Breast epithelium (tissue), 4 donors: ENCODE data around the gene TTBK2. TPM values are rescaled to one million over a fixed set of nuclear protein-coding genes. Genes with fewer than 3 reads are reported as not detected.

Experiments
- DNase-seq, 2 donors: peaks; one replicate each; pipeline ENCODE4 v3.0.0-alpha.2; 2019; ENCODE audit warnings: low spot score in 2 of 2
- H3K27ac ChIP-seq, 2 donors: fragments of 200-600 bp; sonication (generic) in 1 of 2; one replicate each; pipeline ENCODE4 v1.5.1; 2016 to 2019; ENCODE audit warnings: mild to moderate bottlenecking in 1 of 2
- H3K27me3 ChIP-seq, 2 donors: fragments of 200-600 bp; sonication (generic) in 1 of 2; one replicate each; pipeline versions ENCODE4 v1.5.1 to v1.6.0; 2017 to 2019; ENCODE audit warnings: control low read depth in 1 of 2, mild to moderate bottlenecking in 1 of 2
- H3K36me3 ChIP-seq: fragments of 200-600 bp; one replicate; pipeline ENCODE4 v1.5.1; 2019
- H3K4me1 ChIP-seq, 2 donors: fragments of 200-600 bp; sonication (generic); one replicate each; pipeline ENCODE4 v1.5.1; 2016 to 2019; ENCODE audit warnings: control low read depth in 1 of 2
- H3K4me3 ChIP-seq, 3 donors: fragments of 200-600 bp; sonication (generic); 1 replicate in 2 of 3; 2 replicates in 1 of 3; pipeline ENCODE4 v1.5.1; 2016 to 2019; ENCODE audit warnings: mild to moderate bottlenecking in 3 of 3, moderate library complexity in 2 of 3
- H3K9me3 ChIP-seq, 2 donors: fragments of 200-600 bp; sonication (generic) in 1 of 2; one replicate each; pipeline ENCODE4 v1.5.1; 2016 to 2019; ENCODE audit warnings: control low read depth in 1 of 2
- POLR2A ChIP-seq: fragments of 450-650 bp; IDR thresholded peaks from one replicate; pipeline ENCODE4 v1.6.1; 2016; ENCODE audit warnings: antibody characterized with exemption, mild to moderate bottlenecking, moderate library complexity
- POLR2AphosphoS5 ChIP-seq, 3 donors: sonication (generic); formaldehyde crosslinking; IDR thresholded peaks; one replicate each; pipeline ENCODE4 v1.6.1; 2017; ENCODE audit warnings: antibody characterized with exemption in 3 of 3
- intact Hi-C: fragments of 100-400 bp; cut with DNase I; formaldehyde crosslinking; loops from one replicate; pipeline ENCODE4 v1.15.1; 2023; ENCODE audit warnings: low total_unique reads
- total RNA-seq, 3 donors: library from RNA; depleted of rRNA; stranded (reverse); fragments of >200 nt; gene quantifications; one replicate each; pipeline ENCODE4 v1.1.0, GENCODE V29; 2016
- TF ChIP-seq, protein P1 (sequence below), 3 donors: fragments of 450-650 bp; IDR thresholded peaks; one replicate each; pipeline ENCODE4 v1.5.1; 2016 to 2017; ENCODE audit warnings: antibody characterized with exemption in 3 of 3, mild to moderate bottlenecking in 3 of 3, moderate library complexity in 3 of 3

TTBK2 gene
- total RNA-seq, 3 donors from 2014 or later = 15.7 to 21.8 (median 16.4) TPM

DNA sequence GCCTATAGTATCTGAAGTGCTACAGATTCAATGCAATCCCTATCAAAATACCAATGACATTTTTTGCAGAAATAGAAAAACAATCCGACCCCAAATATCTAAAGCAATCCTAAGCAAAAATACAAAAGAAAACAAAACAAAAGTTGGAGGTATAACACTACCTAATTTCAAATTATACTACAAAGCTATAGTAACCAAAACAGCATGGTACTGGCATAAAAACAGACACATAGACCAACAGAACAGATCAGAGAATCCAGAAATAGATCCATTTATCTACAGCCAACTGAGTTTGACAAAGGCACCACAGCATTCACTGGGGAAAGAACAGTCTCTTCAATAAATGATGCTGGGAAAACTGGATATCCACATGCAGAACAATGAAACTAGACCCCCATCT lies 159.8 kb downstream of the TTBK2 start:
- Histone ChIP-seq H3K27ac (no peak overlapping the region), H3K9me3 (peaks cover 11 to 16% of the 10 kb centered on the region in 2 donors), H3K4me3 (no peak overlapping the region), H3K27me3 (no peaks in the 10 kb centered on the region), H3K36me3 (no peaks in the 10 kb centered on the region), H3K4me1 (no peaks in the 10 kb centered on the region)
- DNase-seq = no peak
- no peak for TF ChIP-seq POLR2AphosphoS5 (IDR thresholded peaks at IDR 0.05)
- TF ChIP-seq, protein P1, sequence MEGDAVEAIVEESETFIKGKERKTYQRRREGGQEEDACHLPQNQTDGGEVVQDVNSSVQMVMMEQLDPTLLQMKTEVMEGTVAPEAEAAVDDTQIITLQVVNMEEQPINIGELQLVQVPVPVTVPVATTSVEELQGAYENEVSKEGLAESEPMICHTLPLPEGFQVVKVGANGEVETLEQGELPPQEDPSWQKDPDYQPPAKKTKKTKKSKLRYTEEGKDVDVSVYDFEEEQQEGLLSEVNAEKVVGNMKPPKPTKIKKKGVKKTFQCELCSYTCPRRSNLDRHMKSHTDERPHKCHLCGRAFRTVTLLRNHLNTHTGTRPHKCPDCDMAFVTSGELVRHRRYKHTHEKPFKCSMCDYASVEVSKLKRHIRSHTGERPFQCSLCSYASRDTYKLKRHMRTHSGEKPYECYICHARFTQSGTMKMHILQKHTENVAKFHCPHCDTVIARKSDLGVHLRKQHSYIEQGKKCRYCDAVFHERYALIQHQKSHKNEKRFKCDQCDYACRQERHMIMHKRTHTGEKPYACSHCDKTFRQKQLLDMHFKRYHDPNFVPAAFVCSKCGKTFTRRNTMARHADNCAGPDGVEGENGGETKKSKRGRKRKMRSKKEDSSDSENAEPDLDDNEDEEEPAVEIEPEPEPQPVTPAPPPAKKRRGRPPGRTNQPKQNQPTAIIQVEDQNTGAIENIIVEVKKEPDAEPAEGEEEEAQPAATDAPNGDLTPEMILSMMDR (IDR thresholded peaks at IDR 0.05) = no peak
- no peak for TF ChIP-seq POLR2A
- intact Hi-C loops = no loop called here

DNA sequence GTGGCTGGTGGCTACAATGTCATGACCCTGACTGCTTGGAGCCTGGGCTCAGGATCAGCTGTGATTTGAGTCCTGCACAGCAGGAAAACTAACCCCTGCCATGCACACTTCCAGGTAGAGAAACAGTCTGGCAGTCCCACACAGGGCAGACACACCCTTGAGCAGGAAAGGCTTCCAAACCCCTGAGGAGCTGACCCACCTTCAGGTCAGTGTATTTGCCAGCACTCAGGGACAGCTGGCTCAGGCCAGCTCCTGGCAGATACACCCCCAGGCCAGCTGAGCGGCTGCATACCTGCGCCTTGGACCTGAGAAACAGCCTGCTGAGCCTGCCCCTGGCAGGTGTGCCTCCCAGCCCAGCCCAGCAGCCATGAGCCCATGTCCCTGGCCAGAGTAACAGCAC lies 161.5 kb downstream of the TTBK2 start:
- no peaks in the 10 kb centered on the region for H3K4me1 ChIP-seq
- TF ChIP-seq, protein P1 (IDR thresholded peaks at IDR 0.05) = no peak
- TF ChIP-seq POLR2AphosphoS5 (IDR thresholded peaks at IDR 0.05) (no peak), POLR2A (no peak)
- H3K4me3 ChIP-seq = no peak overlapping the region
- no peaks in the 10 kb centered on the region for H3K27me3 ChIP-seq
- no peak for DNase-seq
- no peaks in the 10 kb centered on the region for H3K36me3 ChIP-seq
- H3K27ac ChIP-seq = no peak overlapping the region
- peaks cover 11 to 16% of the 10 kb centered on the region in 2 donors for H3K9me3 ChIP-seq
- intact Hi-C loops = no loop called here

DNA sequence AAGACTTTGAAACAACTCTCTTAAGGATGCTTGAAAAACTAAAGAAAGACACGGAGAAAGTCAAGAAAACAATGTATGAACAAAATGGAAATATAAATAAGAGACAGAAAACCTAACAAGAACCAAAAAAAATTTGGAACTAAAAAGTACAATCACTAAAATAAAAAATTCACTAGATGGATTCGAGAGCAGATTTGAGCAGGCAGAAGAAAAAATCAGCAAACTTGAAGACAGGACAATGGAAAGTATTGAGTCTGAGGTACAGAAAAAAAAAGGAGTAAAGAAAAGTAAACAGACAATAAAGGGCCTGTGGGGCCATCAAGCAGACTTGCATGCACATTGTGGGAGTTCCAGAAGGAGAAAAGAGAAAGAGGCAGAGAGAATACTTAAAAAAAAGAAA lies 170.3 kb downstream of the TTBK2 start:
- H3K4me1 ChIP-seq = no peaks in the 10 kb centered on the region
- intact Hi-C loops = no loop called here
- no peak overlapping the region for H3K4me3 ChIP-seq
- H3K27me3 ChIP-seq = no peaks in the 10 kb centered on the region
- TF ChIP-seq POLR2AphosphoS5 (IDR thresholded peaks at IDR 0.05) = no peak
- TF ChIP-seq, protein P1 (IDR thresholded peaks at IDR 0.05) = no peak
- H3K36me3 ChIP-seq = no peaks in the 10 kb centered on the region
- H3K9me3 ChIP-seq = no peaks in the 10 kb centered on the region
- DNase-seq = no peak
- H3K27ac ChIP-seq = no peak overlapping the region

DNA sequence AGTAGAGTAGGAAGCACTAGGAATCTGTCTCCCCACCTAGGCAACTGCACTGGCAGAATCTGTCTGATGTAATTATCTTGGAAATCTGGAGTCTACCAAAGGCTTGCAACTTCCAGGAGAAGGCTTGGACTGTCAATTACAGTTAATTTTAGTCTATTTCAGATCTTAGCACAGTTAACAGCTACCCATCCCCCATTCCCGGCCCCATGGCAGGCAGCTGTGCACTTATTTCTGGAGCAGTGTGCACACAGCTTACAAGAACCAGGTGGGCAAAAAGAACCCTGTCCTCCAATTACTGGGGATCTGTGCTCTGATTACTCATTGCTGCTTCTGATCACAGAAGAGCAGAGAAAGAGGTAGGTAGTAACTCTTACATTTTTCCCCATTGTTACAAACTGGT lies 171.3 kb downstream of the TTBK2 start:
- TF ChIP-seq, protein P1 (IDR thresholded peaks at IDR 0.05) = no peak
- no peak for TF ChIP-seq POLR2A
- no peak for TF ChIP-seq POLR2AphosphoS5 (IDR thresholded peaks at IDR 0.05)
- Histone ChIP-seq H3K4me1 (no peaks in the 10 kb centered on the region), H3K4me3 (no peak overlapping the region), H3K27ac (no peak overlapping the region), H3K36me3 (no peaks in the 10 kb centered on the region), H3K9me3 (no peaks in the 10 kb centered on the region), H3K27me3 (no peaks in the 10 kb centered on the region)
- no peak for DNase-seq
- intact Hi-C loops = no loop called here

DNA sequence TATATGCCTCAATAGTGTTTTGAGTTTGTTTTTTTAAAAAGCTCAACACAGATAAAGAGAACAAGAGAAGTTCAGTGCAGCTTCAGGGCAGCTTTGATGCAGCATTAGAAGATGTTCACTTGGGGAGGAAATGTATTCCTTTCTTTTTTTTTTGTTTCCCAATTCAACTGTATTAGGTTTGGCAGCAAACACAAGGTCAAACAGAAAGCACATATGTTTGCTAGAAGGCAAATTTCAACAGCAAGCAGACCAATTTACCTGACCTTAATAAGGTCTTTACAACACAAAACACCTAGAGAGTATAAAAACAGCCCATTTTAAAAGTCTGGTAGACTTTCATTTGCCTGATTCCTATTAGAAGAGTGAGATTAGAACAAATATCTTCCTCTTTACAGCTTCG lies 176.4 kb downstream of the TTBK2 start:
- Histone ChIP-seq H3K36me3 (no peaks in the 10 kb centered on the region), H3K4me1 (no peaks in the 10 kb centered on the region), H3K27ac (no peak overlapping the region), H3K9me3 (no peaks in the 10 kb centered on the region), H3K4me3 (no peak overlapping the region), H3K27me3 (no peaks in the 10 kb centered on the region)
- intact Hi-C loops = loop anchor here (5.0 kb wide), 1 partner anchor 463 kb away; no protein-coding TSS in a partner anchor
- TF ChIP-seq, protein P1 (IDR thresholded peaks at IDR 0.05) = no peak
- TF ChIP-seq POLR2A = no peak
- TF ChIP-seq POLR2AphosphoS5 (IDR thresholded peaks at IDR 0.05) = no peak
- DNase-seq = no peak
